Measurements from ENCODE around the gene C3orf20. TPM values are rescaled to one million over a fixed set of nuclear protein-coding genes. Genes with fewer than 3 reads are reported as not detected.
"Not testable (repeated sequence)": the region's sequence is repeated elsewhere in the genome, so short reads cannot be mapped to it uniquely, and the experiment has no call there.

Gene C3orf20
- total RNA-seq, 1 donor from 2014 or later = not detected

DNA sequence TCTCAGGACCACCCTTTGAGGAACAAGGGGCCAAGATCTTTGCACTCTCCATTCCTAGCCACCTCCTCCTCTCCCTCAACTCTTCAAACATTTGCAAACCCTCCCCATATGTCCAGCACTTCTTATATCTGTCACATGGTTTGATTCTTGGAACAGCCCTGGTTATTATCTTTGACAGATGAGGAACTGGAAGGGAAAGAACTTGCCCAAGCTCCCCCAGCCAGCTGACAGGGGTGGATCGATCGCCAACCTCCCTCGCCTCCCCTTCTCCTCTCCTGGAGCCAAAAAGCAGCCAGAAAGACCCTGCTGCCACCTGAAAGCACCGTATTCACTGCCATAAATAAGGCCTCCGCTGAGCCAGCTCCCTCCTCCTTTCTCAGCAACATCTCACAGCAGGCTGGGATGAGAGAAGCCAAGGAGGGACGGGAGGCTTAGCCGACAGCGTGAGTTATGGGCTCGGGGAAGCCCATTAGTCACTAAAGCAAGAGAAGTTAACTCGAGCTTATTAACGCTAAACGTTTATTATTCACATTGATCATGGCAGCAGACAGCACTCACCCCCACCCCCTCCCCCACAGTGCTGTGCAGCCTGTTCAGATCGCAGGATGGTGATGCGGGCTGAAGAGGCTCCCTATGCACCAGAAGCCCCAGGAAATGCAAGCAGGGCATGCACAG, 121.6 kb downstream of the C3orf20 start:
- DNase-seq (ENCODE audit: low read depth) = no peak

DNA sequence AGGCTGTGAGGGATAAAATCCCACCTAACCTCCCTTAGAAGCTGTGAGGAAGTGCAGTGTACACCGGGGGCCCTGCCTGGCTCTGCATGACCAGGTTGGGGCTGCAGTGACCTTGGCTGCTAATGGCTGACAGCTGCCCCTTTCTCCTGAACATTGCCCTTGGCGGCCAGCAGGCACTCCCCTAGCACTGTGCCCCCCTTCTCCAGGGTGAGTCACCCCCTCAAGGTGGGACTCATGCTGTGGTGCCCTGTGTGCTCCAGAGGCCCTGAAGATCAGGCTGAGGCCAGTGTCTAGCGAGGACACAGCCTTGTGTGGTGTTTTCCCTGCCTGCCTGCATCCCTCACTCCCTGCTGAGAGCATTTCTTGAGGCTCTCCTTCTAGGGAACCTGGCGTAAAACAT, 122.8 kb downstream of the C3orf20 start:
- no peak for DNase-seq (ENCODE audit: low read depth)

DNA sequence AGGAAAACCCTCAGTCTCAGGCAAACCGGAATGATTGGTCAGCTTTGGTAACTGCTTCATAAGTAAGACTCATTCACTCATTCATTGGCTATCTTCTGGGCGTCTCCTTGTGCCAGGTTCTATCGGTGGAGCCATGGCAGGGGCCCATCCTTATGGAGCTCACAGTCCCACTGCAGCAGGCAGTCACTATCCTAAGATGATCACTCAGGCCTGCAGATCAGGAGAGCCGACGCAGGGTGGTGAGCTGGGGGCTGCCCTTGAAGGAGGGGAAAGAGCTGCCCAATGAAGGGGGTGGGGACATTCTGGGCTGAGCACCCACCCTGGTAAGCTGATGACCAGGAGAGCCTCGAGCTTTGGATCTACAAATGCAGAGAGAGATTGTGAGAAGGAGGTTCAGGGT, 123.3 kb downstream of the C3orf20 start:
- no peak for DNase-seq (ENCODE audit: low read depth)

DNA sequence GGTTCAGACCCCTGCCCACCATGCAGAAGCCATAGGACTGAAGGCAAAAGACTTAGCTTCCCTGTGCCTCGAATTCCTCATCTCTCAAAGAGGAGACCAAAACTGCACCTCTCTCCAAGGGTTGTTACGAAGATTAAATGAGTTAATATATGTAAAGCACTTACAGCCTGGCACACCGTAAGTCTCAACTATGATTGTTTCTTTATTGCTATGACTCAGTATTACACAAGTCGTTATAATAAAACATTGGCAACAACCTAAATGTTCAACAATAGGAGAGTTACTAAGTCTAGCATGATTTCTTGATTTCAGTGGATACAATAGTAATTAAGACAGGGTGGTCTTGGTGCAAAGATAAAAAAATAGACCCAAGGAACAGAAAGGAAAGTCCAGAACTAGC, 124.2 kb downstream of the C3orf20 start:
- DNase-seq (ENCODE audit: low read depth) = no peak

DNA sequence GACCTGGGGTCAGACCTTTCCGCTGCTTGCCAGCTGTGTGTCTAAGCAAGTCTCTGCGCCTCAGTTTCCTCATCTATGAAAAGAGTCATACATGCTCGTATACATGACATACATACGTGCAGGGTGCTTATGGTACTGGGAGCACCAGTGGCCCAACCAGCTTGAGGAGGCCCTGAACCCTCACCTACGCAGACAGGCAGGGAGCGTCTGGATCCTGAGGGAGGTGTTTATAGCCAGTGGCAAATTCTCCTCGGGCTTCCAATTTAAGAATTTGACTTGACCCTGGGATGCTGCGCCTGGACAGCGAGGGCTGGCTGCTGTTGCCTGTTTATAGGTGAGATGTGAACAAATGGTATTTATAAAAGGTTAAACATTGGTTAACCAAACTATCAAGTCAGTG, 126.1 kb downstream of the C3orf20 start:
- no peak for DNase-seq (ENCODE audit: low read depth)

DNA sequence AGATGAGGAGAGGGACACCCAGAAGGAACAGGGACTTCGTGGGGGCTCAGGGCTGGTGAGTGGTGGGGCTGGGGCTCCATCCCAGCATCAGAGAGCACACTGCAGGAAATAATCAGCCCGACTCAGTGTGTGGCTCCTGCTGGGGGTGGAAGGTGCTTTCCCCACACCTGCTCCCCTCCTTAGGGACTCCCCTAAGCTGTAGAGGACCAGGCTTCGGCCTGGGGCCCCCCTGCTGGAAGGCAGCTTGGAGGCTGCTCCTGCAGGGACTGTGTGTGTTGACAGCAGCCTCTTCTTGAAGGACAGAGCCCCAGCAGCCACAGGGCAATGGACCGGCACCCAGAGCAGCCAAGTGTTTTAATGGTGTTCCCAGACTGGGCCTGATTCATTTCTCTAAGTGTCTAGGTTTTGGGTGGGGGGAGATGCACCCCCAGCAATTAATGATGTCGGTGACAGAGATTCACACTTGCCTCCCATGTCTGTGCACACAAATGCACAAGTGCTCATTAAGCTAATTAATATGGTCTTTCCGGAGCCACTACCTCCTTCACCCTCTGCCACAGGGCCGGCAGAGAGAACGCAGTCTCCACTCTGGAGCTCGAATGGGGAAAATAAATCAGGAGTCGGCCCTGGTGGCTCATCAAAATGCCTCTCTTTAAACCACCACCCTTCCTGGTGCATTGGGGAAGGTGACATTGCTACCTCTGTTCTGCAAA, 126.9 kb downstream of the C3orf20 start:
- no peak for DNase-seq (ENCODE audit: low read depth)

DNA sequence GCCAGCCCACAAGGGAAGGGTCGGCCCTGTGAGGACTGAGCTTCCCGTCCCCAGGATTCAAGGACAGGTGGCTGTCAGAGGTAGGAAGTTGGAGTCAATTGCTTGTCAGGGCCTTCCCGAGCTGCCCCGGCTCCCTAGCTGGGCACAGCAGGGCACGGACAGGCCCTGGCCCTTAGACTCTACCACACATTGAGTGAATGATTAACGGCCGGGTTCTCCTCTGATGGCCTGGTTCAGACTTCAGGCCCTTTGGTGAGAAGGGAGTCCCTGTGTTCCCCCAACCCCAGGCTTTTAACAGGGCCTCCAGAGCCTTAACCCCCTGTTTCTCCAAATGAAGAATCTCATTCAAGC, 127.4 kb downstream of the C3orf20 start:
- DNase-seq (ENCODE audit: low read depth) = peak; percentile 20

DNA sequence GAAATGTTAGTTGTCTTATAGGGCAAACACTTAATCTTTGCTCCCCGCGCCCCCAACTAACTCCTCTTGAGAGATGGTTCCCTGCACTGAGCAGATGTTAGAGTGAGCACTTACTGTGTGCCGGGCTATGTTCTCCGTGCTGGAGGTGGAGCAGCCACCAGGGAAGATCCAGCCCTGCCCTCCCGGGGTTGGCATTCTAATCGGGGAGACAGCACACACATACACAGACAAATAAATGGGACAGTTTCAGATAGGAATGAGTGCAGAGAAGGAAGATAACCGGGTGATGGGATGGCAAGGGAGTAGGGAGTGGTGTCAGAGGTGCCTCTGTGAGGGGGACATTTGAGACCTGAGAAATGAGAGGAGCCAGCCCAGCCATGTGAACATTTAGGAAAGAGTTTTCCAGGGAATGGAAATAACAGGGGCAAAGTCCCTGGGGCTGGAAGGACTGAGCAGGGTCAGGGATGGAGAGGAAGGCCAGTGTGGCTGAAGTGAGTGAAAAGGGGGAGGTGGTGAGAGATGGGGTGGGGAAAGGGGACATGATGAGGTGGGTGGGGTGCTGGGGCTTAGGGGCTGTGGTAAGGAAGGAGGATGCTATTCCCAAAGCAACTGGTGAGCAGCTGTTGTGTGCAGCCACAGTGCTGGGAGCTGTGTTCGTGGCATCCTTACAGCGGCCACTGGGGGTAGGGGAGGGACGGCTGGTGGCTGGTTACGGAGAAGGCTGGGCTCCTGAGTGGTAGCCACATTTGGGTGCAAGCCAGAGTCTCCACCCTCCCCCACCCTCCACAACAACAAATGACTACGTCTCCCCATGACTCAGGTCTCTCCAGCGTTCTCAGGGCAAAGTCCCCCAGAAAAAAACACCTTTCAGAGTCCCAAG, 128.4 kb downstream of the C3orf20 start:
- DNase-seq (ENCODE audit: low read depth) = peak; percentile 76

DNA sequence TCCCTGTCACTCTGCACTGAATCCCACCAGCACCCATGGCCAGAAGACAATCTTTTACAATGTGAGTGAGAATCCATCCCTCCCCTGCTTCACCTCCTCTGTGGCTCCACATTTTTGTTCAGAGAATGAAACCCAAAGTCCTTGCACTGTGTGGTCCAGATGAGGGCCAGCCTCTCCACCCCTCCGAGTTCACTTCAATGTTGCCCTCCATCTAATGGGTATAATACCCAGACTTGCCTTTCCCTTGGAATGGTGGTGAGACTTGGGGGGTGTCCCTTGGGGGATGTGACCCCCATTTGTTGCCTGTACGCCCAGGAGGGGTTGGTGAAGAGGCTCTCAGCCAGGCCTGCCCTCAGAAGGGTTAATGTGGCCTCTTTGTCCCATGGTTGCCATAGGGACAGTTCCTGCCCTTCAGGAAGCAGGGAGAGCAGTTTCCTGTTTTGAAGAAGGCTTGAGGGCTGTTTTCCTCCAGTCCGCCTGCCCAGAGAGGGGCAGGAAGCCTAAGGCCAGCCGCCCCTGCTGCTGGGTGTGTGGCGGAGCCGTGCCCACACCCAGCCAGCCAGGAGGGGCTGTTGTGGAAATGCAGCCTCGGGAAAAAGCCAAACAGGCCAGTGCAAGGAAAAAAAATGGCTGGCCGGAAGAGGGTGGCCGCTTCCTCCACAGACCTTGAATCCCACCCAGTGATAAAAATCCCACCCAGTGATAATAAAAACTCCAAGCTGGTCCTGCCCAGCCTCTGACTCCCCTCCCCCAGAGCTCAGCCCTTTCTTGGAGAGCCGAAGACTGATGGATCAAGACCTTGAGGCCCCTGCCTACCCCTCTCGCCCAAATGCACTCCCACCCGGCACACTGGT, 129.3 kb downstream of the C3orf20 start:
- no peak for DNase-seq (ENCODE audit: low read depth)

DNA sequence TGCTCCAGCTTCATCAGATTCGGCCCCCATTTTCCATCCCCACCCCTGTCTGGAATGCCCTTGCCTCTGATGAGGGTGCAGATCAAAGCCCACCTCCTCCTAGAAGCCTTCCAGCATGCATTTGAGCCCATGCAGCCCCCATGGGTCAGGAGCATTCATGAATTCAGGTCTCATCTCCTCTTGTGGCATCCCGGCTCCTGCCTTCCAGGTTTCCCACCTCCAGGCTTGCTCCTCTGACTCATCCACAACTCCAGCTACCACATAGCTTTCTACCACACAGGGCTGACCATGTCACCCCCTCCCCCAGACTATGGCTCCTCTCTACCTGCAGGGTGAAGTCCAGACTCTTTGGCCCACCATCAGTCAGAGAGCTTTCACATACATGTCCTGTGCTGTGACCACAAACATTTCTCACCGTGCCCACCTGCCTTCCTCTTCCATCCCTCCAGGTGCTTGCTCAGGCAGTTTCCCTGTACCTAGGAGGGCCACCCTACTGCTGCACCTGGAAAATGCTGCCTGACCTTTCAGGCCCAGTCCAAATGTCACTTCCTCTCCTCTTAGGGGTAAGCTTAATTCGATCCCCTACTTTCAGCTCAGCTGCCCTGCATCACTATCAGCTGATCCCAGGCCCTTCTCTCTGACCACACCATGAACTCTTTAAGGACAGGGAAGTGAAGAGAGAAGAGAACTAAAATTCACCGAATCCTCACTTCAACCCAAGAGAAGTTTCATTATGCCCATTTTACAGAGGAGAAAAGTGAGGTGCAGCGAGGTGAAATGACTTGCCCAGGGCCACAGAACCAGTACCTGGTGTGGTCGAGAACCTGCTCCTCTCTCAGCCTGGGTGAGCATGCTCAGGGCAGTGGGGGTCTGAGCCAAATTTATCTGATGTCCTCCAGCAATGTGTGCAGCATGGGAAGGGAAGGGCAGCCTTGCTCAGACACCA, 130.2 kb downstream of the C3orf20 start:
- DNase-seq (ENCODE audit: low read depth) = peak; percentile 80

DNA sequence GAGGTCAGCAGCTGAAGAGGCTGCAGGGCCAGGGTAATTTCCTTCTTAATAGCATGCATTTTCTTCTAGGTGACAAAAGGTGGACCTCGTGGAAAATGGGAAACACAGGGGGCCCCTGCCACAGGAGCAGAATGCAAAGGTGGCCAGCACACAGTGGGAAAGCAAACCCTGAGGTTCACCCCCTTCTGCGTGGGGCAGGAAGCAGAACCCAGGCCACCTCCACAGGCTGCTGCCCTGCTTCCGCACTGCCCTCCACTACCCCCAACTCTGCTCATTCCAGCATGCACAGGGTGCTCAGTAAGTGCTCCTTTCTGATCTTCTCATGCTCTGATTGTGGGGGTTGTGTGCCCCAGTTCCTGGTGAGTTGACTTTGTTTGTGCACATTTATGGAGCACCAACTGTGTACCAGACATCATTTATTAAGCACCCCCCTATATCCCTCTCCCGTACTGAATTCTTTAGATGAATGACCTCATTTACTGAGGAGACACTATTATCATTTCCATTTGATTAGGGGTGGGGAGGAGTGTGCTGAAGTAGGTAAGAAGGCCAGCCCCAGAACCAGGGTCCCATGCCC, 131.1 kb downstream of the C3orf20 start:
- DNase-seq (ENCODE audit: low read depth) = no peak

DNA sequence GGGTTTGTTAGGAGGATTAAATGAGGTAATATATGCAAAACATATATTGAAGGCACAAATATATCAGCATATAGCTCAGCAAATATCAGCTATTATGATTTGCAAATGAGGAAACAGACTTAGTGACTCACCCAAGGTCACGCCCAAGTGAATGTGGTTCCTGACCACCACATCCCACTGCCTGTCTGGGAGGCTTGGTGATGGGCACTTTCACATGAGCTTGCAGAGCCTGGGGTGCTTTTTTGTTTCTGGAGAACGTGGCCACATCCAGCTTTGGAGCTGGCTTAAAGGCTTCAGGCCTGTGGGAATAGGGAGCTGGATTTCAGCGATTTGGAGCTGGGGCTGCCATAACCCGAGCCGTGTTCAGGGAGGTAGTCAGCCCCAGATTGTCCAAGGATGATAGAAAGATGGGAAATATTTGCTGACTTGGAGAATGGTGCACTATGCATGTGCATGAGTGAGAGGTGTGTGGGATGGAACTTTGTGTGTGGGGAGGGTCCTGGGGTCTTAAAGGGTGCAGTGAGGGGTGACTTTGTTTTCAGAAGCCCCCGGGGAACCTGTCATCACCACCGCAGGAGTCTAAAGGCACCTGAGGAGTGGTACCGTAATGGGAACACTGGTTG, 131.8 kb downstream of the C3orf20 start:
- peak; percentile 76 for DNase-seq (ENCODE audit: low read depth)

DNA sequence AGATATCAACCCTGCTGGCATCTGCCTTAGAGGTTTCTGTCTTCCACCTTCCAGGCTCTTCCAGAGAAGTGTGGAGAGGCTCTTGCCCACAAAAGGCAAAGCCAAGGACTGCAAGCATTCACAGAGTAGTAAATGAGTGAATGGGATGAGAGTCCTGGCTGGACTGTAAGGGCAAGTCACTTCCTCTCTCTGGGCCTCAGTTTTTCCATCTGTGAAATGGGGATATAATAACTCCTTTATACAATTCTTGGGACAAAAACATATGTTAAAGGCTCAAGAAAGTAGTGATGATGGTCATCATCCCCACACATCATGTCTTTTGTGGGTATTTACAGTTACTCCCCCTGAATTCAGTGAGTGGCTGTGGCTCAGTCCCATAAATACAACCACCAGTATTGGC, 133.1 kb downstream of the C3orf20 start:
- no peak for DNase-seq (ENCODE audit: low read depth)

DNA sequence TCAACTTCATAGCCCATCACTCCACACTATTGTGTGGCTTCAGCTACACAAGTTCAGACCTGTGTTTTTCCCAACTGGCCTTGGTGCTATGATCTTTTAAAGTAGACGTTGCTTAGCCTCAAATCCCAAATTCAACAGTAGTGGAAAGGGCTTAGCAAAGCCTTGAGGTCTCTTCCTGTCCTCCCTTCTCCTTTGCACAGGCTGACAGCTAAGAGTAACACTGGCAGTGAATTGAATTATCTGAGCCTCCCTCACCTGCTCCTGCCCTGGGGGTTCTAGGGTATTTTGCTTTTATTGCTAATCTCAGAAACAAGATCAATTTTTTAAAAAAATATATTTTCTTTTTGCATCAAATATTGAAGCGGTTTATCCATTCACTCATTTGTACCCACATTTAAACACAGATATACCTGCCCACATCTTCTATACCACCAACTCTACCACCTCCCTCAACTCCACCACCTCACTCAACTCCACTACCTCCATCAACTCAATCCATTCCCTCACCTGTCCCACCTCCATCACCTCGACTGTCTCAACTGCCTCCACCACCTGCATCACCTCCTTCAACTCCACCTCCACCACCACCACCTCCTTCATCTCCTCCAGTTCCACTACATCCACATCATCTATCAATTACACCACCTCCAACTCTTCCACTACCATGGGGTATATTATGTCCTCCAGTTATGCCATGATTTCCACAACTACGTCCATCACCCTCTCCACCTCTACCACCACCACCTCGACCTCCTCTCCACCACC, 133.7 kb downstream of the C3orf20 start:
- no peak for DNase-seq (ENCODE audit: low read depth)

DNA sequence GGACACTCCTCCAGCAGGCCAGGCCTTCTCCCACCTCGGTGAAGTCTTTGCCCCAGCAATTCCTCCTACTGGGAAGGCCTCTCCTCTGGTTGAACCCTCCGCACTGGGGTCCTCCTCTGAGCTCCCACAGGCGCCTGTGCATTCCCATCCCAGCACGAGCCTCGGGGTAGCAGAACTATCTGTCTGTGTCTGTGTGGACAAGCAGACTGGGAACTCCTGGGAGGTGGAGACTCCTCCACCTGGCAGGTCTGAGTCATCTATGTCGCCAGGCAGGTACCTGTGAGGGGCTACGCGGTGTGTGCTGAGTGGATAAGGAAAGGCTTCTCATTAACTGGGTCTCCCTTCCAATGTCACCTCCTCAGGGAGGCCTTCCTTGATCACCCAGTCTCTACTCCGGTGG, 134.7 kb downstream of the C3orf20 start:
- DNase-seq (ENCODE audit: low read depth) = not testable (repeated sequence)

DNA sequence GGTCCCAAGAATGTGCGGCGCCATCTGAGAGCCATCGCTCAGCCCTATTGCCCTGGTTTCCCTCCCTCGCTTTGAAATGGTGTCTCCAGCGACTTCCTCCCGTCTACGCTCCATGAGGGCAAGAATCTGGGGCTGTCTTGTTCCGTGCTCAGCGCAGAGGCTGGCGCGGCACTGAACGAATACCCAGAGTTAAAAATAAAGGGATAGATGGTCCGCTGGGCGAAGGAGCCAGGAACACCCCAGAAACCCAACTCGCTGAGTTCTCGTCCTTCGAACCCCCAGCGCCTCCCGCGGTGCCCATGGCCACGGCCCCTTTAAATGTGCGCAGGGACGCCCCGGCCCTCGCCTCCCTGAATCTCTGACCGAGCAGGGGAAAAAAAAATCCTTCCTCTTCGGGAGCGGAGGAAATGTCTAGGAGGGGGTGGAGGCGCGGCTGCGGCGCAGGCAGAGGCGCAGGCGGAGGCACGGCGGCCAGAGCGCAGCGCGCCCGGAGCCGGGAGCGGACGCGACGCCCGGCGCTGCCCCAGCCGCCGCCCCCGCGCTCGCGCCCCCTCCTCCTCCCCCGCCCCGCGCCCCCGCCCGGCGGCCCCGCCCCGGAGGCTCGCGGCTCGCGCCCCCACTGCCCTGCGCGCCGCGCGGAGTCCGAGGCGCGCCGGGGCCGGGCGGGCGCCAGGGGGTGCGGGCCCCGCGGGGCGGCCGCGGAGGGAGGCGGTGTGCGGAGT, 135.3 kb downstream of the C3orf20 start:
- no peak for DNase-seq (ENCODE audit: low read depth)

DNA sequence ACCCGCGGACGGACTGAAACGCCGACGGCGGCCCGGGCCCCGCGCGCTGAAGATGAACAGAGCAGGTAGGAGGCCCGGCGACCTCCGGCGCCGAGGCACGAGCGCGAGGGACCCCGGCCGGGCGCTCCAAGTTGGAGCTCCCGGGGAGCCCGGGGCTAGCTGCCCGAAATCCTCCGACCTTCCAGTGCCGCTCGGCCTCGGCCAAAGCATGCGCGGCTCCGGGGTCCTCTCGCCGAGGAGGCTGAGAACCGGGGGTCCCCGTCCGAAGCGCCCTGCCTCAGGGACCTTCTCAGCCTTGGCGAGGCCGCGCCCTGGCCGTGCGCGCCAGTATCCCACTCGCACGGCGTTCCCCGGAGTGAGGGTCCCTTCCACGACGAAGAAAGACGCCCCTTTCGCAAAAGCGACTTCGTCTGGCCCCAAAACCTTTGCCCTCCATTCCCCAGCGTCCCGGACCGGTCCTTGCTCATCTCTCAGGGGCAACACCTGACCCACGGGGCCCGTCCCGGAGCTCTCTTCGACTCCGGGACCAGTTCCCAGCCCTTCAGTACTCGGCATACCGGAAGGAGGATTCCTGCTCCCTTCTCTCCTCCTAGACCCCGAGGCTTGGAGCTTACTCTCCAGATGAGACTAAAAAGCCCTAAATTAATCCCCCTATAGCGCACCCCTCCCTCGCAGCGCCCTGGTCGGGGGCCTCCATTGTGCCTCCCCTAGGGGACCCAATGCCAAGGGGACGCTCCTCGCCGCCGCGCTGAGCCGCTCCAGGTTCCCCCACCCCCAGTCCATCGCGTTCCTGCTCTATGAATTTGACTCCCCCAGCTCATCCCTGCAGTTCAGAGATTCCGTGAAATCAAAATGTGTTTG, 136.1 kb downstream of the C3orf20 start:
- no peak for DNase-seq (ENCODE audit: low read depth)

Measured in renal cortical epithelial cell (primary cell).